ENCODE measurements around the gene SLC39A11. TPM values are rescaled to one million over a fixed set of nuclear protein-coding genes. Genes with fewer than 3 reads are reported as not detected.

The SLC39A11 gene
- total and polyA plus RNA-seq, 4 donors = 9.3 to 49.3 (median 24.7) TPM

DNA sequence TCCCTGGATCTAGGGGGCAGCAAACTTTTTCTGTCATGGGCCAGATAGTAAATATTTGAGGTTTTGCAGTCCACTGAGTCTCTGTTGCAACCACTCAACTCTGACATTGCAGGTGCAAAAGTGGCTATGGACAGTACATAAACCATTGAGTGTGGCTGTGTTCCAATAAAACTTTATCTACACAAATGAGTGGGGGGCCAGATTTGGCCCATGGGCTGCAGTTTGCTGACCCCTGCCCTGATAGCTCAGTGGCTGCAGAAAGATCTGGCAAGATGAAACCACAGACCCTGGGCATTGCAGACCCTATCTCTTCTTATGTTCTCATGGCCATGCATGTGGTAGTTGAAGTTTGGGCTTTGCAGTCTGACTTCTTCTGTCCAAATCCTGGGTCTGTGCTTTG is 440.5 kb downstream of the SLC39A11 start:
- TF ChIP-seq, protein P1, sequence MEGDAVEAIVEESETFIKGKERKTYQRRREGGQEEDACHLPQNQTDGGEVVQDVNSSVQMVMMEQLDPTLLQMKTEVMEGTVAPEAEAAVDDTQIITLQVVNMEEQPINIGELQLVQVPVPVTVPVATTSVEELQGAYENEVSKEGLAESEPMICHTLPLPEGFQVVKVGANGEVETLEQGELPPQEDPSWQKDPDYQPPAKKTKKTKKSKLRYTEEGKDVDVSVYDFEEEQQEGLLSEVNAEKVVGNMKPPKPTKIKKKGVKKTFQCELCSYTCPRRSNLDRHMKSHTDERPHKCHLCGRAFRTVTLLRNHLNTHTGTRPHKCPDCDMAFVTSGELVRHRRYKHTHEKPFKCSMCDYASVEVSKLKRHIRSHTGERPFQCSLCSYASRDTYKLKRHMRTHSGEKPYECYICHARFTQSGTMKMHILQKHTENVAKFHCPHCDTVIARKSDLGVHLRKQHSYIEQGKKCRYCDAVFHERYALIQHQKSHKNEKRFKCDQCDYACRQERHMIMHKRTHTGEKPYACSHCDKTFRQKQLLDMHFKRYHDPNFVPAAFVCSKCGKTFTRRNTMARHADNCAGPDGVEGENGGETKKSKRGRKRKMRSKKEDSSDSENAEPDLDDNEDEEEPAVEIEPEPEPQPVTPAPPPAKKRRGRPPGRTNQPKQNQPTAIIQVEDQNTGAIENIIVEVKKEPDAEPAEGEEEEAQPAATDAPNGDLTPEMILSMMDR (IDR thresholded peaks at IDR 0.05; ENCODE audit: control extremely low read depth, extremely low read depth) = no peak
- Histone ChIP-seq H3K27ac (ENCODE audit: low read depth in 1 of 2, low read length in 1 of 2) (no peak overlapping the region), H3K9ac (ENCODE audit: insufficient read depth in 1 of 2, low read length in 2 of 2) (no peak overlapping the region), H3K36me3 (ENCODE audit: control insufficient read depth in 4 of 4, insufficient read depth in 4 of 4, low read length in 4 of 4) (peaks cover 0 to 3% (median 0%) of the 10 kb centered on the region in 4 donors), H3K9me3 (ENCODE audit: control insufficient read depth in 4 of 4, insufficient read depth in 3 of 4, low read length in 3 of 4) (peaks cover 0 to 2% (median 0%) of the 10 kb centered on the region in 4 donors), H3K4me3 (no peak overlapping the region), H3K27me3 (ENCODE audit: control insufficient read depth in 3 of 3, insufficient read depth in 3 of 3, low read length in 2 of 3) (no peaks in the 10 kb centered on the region), H3K4me1 (ENCODE audit: control insufficient read depth in 5 of 5, insufficient read depth in 5 of 5, low read length in 5 of 5) (no peaks in the 10 kb centered on the region)
- ATAC-seq (ENCODE audit: insufficient read depth, low FRiP score) (no peak), DNase-seq (no peak)

DNA sequence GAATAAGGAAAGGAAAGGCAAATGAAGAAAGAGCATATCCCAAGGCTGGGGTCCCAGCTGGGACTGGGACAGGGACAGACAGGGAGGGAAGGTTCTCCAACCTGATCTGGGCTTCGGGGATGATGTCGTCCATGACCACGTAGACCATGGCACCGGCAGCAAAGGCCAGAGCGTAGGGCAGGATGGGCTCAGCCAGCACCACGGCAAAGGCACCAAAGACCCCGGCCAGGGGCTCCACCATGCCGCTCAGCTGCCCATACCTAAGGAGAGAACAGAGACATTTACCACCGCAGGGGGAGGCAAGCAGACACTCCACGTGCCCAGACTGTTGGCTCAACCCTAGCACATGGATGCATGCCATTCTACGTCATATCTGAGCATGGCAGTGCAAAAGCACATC is 443.8 kb downstream of the SLC39A11 start:
- Histone ChIP-seq H3K9ac (ENCODE audit: insufficient read depth in 1 of 2, low read length in 2 of 2) (no peak overlapping the region), H3K4me3 (no peak overlapping the region), H3K27ac (ENCODE audit: low read depth in 1 of 2, low read length in 1 of 2) (no peak overlapping the region), H3K27me3 (ENCODE audit: control insufficient read depth in 3 of 3, insufficient read depth in 3 of 3, low read length in 2 of 3) (no peaks in the 10 kb centered on the region), H3K36me3 (ENCODE audit: control insufficient read depth in 4 of 4, insufficient read depth in 4 of 4, low read length in 4 of 4) (peaks cover 0 to 6% (median 0%) of the 10 kb centered on the region in 4 donors), H3K4me1 (ENCODE audit: control insufficient read depth in 5 of 5, insufficient read depth in 5 of 5, low read length in 5 of 5) (peaks cover 0 to 3% (median 0%) of the 10 kb centered on the region in 5 donors), H3K9me3 (ENCODE audit: control insufficient read depth in 4 of 4, insufficient read depth in 3 of 4, low read length in 3 of 4) (peaks cover 0 to 2% (median 0%) of the 10 kb centered on the region in 4 donors)
- TF ChIP-seq, protein P1 (IDR thresholded peaks at IDR 0.05; ENCODE audit: control extremely low read depth, extremely low read depth) = no peak
- no peak for ATAC-seq (ENCODE audit: insufficient read depth, low FRiP score)
- no peak for DNase-seq
- WGBS, 2 donors = 97% methylated on average over 11 of the region's 11 CpGs

DNA sequence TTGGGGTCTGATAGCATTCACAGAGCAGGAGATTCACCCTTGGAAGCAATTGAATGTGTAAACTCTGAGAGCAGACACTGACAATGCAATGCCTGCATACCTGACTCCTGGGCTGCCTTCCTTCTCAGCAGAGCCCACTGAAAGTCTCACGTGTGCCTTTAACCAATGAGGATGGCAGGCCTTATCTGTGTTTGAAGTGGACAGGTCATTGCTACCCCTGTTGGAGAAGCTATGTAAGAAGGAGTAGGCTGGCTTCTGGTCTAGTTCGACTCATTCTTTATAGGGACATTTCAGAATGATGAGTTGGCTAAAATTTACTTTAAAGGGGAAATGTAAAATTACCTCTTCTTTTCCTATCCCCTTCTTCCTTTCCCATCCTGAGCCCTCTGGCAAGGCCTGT is 446.3 kb downstream of the SLC39A11 start:
- TF ChIP-seq, protein P1 (IDR thresholded peaks at IDR 0.05; ENCODE audit: control extremely low read depth, extremely low read depth) = no peak
- Histone ChIP-seq H3K36me3 (ENCODE audit: control insufficient read depth in 4 of 4, insufficient read depth in 4 of 4, low read length in 4 of 4) (peaks cover 0 to 6% (median 0%) of the 10 kb centered on the region in 4 donors), H3K9ac (ENCODE audit: insufficient read depth in 1 of 2, low read length in 2 of 2) (no peak overlapping the region), H3K9me3 (ENCODE audit: control insufficient read depth in 4 of 4, insufficient read depth in 3 of 4, low read length in 3 of 4) (peaks cover 0 to 4% (median 0%) of the 10 kb centered on the region in 4 donors), H3K4me3 (no peak overlapping the region), H3K4me1 (ENCODE audit: control insufficient read depth in 5 of 5, insufficient read depth in 5 of 5, low read length in 5 of 5) (peaks cover 0 to 3% (median 0%) of the 10 kb centered on the region in 5 donors), H3K27ac (ENCODE audit: low read depth in 1 of 2, low read length in 1 of 2) (no peak overlapping the region), H3K27me3 (ENCODE audit: control insufficient read depth in 3 of 3, insufficient read depth in 3 of 3, low read length in 2 of 3) (no peaks in the 10 kb centered on the region)
- 72 to 79% methylated on average over 2 of the region's 2 CpGs for WGBS, 2 donors
- DNase-seq (no peak), ATAC-seq (ENCODE audit: insufficient read depth, low FRiP score) (no peak)

DNA sequence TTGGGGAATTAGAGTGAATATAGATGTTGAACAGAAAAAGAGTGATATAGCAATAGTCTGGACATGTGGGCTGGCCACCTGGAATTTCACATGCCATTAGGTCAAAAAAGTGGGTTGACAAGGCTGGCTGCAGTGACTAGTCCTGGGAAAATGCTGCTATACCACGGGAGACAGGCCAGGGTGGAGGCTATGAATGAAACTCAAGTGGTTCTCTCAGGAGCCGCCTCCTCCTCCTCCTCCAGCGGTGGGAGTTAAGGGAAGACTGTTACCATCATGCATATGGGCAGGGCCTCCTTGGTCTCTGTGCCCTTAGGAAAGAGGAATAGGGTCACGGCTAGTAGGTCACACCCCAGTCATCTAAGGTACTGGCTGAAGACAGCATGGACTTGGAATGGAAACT is 448.0 kb downstream of the SLC39A11 start:
- Histone ChIP-seq H3K9ac (ENCODE audit: insufficient read depth in 1 of 2, low read length in 2 of 2) (no peak overlapping the region), H3K27me3 (ENCODE audit: control insufficient read depth in 3 of 3, insufficient read depth in 3 of 3, low read length in 2 of 3) (peaks cover 0 to 5% (median 0%) of the 10 kb centered on the region in 3 donors), H3K4me1 (ENCODE audit: control insufficient read depth in 5 of 5, insufficient read depth in 5 of 5, low read length in 5 of 5) (peaks cover 0 to 5% (median 0%) of the 10 kb centered on the region in 5 donors), H3K9me3 (ENCODE audit: control insufficient read depth in 4 of 4, insufficient read depth in 3 of 4, low read length in 3 of 4) (peaks cover 0 to 6% (median 0%) of the 10 kb centered on the region in 4 donors), H3K4me3 (no peak overlapping the region), H3K36me3 (ENCODE audit: control insufficient read depth in 4 of 4, insufficient read depth in 4 of 4, low read length in 4 of 4) (peaks cover 0 to 6% (median 0%) of the 10 kb centered on the region in 4 donors), H3K27ac (ENCODE audit: low read depth in 1 of 2, low read length in 1 of 2) (no peak overlapping the region)
- DNase-seq (no peak), ATAC-seq (ENCODE audit: insufficient read depth, low FRiP score) (no peak)
- 71 to 80% methylated on average over 4 of the region's 4 CpGs for WGBS, 2 donors
- TF ChIP-seq, protein P1 (IDR thresholded peaks at IDR 0.05; ENCODE audit: control extremely low read depth, extremely low read depth) = no peak

All from lung (tissue), 12 donors.